Urinary bladder (tissue), 4 donors: ENCODE results near the gene ITGAX. TPM values are rescaled to one million over a fixed set of nuclear protein-coding genes. Genes with fewer than 3 reads are reported as not detected.
"Not testable (repeated sequence)": the region's sequence is repeated elsewhere in the genome, so short reads cannot be mapped to it uniquely, and the experiment has no call there.

Experiments used
- DNase-seq: peaks from one replicate; pipeline ENCODE4 v3.0.0-alpha.2; 2015; ENCODE audit errors: extremely low spot score
- H3K27ac ChIP-seq: one replicate; pipeline ENCODE4 v1.5.1; 2013; ENCODE audit warnings: low read depth, mild to moderate bottlenecking, moderate library complexity
- H3K36me3 ChIP-seq: one replicate; pipeline ENCODE4 v1.6.1; 2013; ENCODE audit warnings: mild to moderate bottlenecking, moderate library complexity; ENCODE audit not compliant: insufficient read depth
- H3K4me1 ChIP-seq: one replicate; pipeline ENCODE4 v1.6.1; 2013; ENCODE audit warnings: mild to moderate bottlenecking, moderate library complexity; ENCODE audit not compliant: insufficient read depth
- H3K4me3 ChIP-seq: one replicate; pipeline ENCODE4 v1.5.1; 2013; ENCODE audit warnings: low read depth, low read length
- WGBS: extraction: QIAGEN DNeasy Blood & Tissue Kit; methylation state at CpG from one replicate; pipeline ENCODE4 v1.1.7; 2013; 5-methylcytosine and 5-hydroxymethylcytosine counted together
- polyA plus RNA-seq: library from polyadenylated mRNA; stranded (reverse); fragments of 200-250 nt; gene quantifications from one replicate; pipeline ENCODE4 v1.2.3, GENCODE V29; 2013
- total RNA-seq: library from RNA; depleted of rRNA; stranded (reverse); fragments of >200 nt; gene quantifications from one replicate; pipeline ENCODE4 v1.2.3, GENCODE V29; 2014
- donor health status: healthy with polysubstance abuse.
- donor health status: healthy.

Gene ITGAX
- total and polyA plus RNA-seq, 2 donors: 2.2 to 3.3 TPM

DNA sequence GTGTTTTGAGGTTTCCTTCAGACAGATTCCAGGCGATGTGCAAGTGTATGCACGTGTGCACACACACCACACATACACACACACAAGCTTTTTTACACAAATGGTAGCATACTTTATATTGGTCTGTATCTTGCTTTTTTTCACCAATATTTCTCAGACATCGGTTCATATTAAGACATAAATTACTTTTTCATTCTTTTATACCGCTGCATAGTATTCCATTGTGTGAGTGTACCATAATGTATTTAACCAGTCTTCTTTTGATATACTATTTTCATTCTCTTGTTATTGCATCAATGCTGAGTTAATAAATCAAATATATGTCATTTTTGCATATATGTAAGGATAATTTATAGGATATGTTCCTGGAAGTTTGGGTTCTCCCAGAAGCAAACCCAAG, 22.4 kb upstream of the ITGAX start:
- Histone ChIP-seq H3K4me1 (no peaks in the 10 kb centered on the region), H3K36me3 (no peaks in the 10 kb centered on the region), H3K27ac (no peak overlapping the region), H3K4me3 (no peak overlapping the region)
- DNase-seq: no peak
- WGBS: 93% methylated on average over 4 of the region's 4 CpGs

- no peaks in the 10 kb centered on the region for H3K4me1 ChIP-seq
- no peak for DNase-seq
- no peak overlapping the region for H3K4me3 ChIP-seq
- H3K27ac ChIP-seq: no peak overlapping the region
- WGBS: 20% methylated on average over 5 of the region's 5 CpGs
- no peaks in the 10 kb centered on the region for H3K36me3 ChIP-seq
These were observed 21.0 kb upstream of the ITGAX start for GRCh38 chr16:31333686-31334649.

- no peak overlapping the region for H3K4me3 ChIP-seq
- 77% methylated on average over 1 of the region's 1 CpG for WGBS
- no peak for DNase-seq
These were observed 20.0 kb upstream of the ITGAX start for GRCh38 chr16:31334934-31335333.

GRCh38 chr16:31335431-31335830, 19.5 kb upstream of the ITGAX start:
- Histone ChIP-seq H3K4me1 (no peaks in the 10 kb centered on the region), H3K36me3 (no peaks in the 10 kb centered on the region), H3K27ac (no peak overlapping the region), H3K4me3 (no peak overlapping the region)
- no peak for DNase-seq
- WGBS: 66% methylated on average over 9 of the region's 9 CpGs

More at GRCh38 chr16:31334934-31335333, 20.0 kb upstream of the ITGAX start:
- H3K4me1 ChIP-seq: no peaks in the 10 kb centered on the region
- no peaks in the 10 kb centered on the region for H3K36me3 ChIP-seq
- no peak overlapping the region for H3K27ac ChIP-seq

GRCh38 chr16:31338166-31338685, 16.8 kb upstream of the ITGAX start:
- 72% methylated on average over 4 of the region's 4 CpGs for WGBS
- not testable (repeated sequence) for H3K36me3 ChIP-seq, H3K27ac ChIP-seq, H3K4me3 ChIP-seq, H3K4me1 ChIP-seq, DNase-seq

- no peaks in the 10 kb centered on the region for H3K4me1 ChIP-seq
- 72% methylated on average over 9 of the region's 9 CpGs for WGBS
- no peaks in the 10 kb centered on the region for H3K36me3 ChIP-seq
- no peak overlapping the region for H3K27ac ChIP-seq
- no peak overlapping the region for H3K4me3 ChIP-seq
- DNase-seq: no peak
These were observed 10.3 kb upstream of the ITGAX start for GRCh38 chr16:31344712-31345111.

DNA sequence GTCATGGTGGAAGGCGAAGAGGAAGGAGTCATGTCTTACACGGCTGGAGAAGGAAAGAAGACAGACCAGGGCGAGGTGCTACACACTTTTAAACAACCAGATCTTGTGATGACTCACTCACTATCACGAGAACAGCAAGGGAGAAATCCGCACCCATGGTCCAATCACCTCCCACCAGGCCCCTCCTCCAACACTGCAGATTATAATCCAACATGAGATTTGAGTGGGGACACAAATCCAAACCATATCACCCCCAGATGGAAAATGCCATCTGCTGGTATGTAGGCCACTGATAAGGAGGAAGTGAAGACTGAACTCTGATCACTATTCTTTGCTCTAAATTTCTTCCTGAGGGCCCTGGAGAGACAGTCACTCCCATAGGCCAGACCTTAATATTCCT, 7.5 kb upstream of the ITGAX start:
- Histone ChIP-seq H3K4me3 (no peak overlapping the region), H3K36me3 (no peaks in the 10 kb centered on the region), H3K4me1 (no peaks in the 10 kb centered on the region), H3K27ac (no peak overlapping the region)
- WGBS: 69% methylated on average over 5 of the region's 5 CpGs
- DNase-seq: no peak

- Histone ChIP-seq H3K4me1 (no peaks in the 10 kb centered on the region), H3K36me3 (no peaks in the 10 kb centered on the region), H3K27ac (no peak overlapping the region), H3K4me3 (no peak overlapping the region)
- no peak for DNase-seq
- WGBS: 60% methylated on average over 3 of the region's 3 CpGs
These were observed 6.4 kb upstream of the ITGAX start for GRCh38 chr16:31348579-31348978.

DNA sequence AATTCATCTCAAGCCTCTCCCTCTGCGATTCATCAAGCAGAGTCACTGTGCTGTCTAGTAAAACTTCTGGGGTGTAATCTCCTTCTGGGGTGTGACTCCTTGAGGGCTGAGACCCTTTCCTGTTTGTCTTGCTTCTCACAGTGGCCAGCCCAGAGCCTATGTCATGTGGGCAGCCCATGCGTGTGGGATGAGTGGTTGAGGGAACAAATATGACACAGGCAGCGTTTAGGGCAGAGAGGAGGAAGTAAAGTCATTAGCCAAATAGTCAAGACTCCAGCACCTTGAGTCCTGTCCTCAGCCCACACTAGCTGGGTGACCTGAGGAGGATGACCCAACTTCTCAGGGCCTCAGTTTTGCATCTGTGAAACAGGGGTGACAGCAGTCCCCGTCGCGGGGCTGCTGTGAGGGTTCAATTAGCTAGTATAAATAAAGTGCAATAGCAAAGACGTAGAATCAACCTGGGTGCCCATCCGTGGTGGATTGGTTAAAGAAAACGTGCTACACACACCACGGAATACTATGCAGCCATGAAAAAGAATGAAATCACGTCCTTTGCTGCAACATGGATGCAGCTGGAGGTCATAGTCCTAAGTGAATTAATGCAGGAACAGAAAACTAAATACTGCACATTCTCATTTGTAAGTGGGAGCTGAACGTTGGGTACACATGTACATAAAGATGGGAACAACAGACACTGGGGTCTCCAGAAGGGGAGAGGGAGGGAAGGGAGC, 4.5 kb upstream of the ITGAX start:
- 74% methylated on average over 12 of the region's 12 CpGs for WGBS
- no peaks in the 10 kb centered on the region for H3K36me3 ChIP-seq
- H3K4me3 ChIP-seq: no peak overlapping the region
- DNase-seq: no peak
- no peaks in the 10 kb centered on the region for H3K4me1 ChIP-seq
- no peak overlapping the region for H3K27ac ChIP-seq

- Histone ChIP-seq H3K27ac (no peak overlapping the region), H3K36me3 (no peaks in the 10 kb centered on the region), H3K4me3 (no peak overlapping the region), H3K4me1 (no peaks in the 10 kb centered on the region)
- 74% methylated on average over 19 of the region's 19 CpGs for WGBS
- no peak for DNase-seq
These were observed 3.6 kb upstream of the ITGAX start for GRCh38 chr16:31351246-31351941.

GRCh38 chr16:31351942-31352325, 3.0 kb upstream of the ITGAX start:
- no peak for DNase-seq
- no peak overlapping the region for H3K27ac ChIP-seq

DNA sequence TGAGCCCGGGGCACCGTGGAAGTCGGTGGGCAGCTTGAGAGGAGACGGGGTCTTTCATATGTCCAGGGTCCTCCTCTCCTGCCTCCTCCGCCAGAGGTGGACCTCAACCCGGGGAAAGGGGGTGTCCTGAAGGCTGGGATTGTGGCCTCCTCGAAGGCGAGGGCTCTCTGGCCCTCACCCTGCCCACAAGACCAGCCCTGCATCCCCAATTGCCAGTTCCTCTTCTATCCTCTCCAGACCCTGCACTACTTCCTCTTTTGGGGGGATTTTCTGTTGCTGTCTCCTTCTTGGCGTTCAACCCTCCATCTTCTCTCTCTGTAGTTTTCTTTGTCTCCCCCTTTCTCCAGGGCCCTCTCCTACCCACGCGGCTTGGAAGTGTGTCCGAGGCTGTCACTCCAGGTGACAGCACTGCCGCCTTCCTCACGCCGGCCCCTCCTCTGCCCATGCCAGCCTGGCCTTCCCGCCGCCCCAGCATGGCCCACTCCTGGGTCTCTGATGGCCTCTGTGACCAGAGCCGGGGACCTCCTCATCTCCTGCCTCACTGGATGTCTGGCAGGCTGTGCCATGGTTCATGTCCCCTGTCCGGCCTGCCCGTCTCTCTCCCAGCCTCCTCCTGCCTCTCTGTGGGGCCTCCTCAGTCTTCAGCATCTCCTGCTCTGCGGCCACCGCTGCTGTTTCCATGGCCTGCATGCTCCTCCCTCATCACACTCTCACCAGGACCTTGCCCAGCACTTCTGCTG, 2.4 kb upstream of the ITGAX start:
- Histone ChIP-seq H3K36me3 (no peaks in the 10 kb centered on the region), H3K4me3 (no peak overlapping the region), H3K4me1 (no peaks in the 10 kb centered on the region), H3K27ac (no peak overlapping the region)
- DNase-seq: no peak
- WGBS: 85% methylated on average over 22 of the region's 22 CpGs

More at GRCh38 chr16:31351942-31352325, 3.0 kb upstream of the ITGAX start:
- H3K36me3 ChIP-seq: no peaks in the 10 kb centered on the region
- no peak overlapping the region for H3K4me3 ChIP-seq
- 48% methylated on average over 6 of the region's 6 CpGs for WGBS
- H3K4me1 ChIP-seq: no peaks in the 10 kb centered on the region
